ENCODE results near the gene KCNK4. TPM values are rescaled to one million over a fixed set of nuclear protein-coding genes. Genes with fewer than 3 reads are reported as not detected.

KCNK4 gene
- total RNA-seq, 1 donor from 2014 or later, result not detected

GRCh38 chr11:64276653-64277431 lies 14.3 kb upstream of the KCNK4 start:
- Histone ChIP-seq H3K4me3 (no peak overlapping the region), H3K9me3 (ENCODE audit: low read depth) (no peaks in the 10 kb centered on the region), H3K4me2 (no peak overlapping the region), H3F3A (ENCODE audit: low read depth) (peaks cover 7% of the 10 kb centered on the region), H3K27ac (no peak overlapping the region), H3K9ac (no peak overlapping the region), H2AFZ (replicated peaks) (no peak overlapping the region), H3K4me1 (peaks cover 4% of the 10 kb centered on the region), H3K79me2 (ENCODE audit: low read depth) (no peaks in the 10 kb centered on the region), H4K20me1 (ENCODE audit: low read depth) (no peaks in the 10 kb centered on the region), H3K36me3 (no peaks in the 10 kb centered on the region), H3K27me3 (no peaks in the 10 kb centered on the region)
- Mint-ChIP-seq H3K27ac (no peak overlapping the region), H3K9me3 (no peaks in the 10 kb centered on the region), H3K4me1 (peaks cover 18% of the 10 kb centered on the region), H3K36me3 (peaks cover 10% of the 10 kb centered on the region), H3K4me3 (no peak overlapping the region), H3K27me3 (ENCODE audit: insufficient read depth, low read depth) (no peaks in the 10 kb centered on the region)
- DNase-seq (ENCODE audit: low spot score), result no peak
- TF ChIP-seq CTCF (IDR thresholded peaks at IDR 0.05) (no peak), EZH2 (IDR thresholded peaks at IDR 0.05) (no peak), EZH2phosphoT487 (IDR thresholded peaks at IDR 0.05) (no peak)

GRCh38 chr11:64278576-64279190 lies 12.4 kb upstream of the KCNK4 start:
- Histone ChIP-seq H4K20me1 (ENCODE audit: low read depth) (no peaks in the 10 kb centered on the region), H3K36me3 (no peaks in the 10 kb centered on the region), H3K4me3 (no peak overlapping the region), H3K27ac (no peak overlapping the region), H3F3A (ENCODE audit: low read depth) (peaks cover under 1% of the 10 kb centered on the region), H3K79me2 (ENCODE audit: low read depth) (peaks cover 3% of the 10 kb centered on the region), H3K4me2 (no peak overlapping the region), H3K27me3 (no peaks in the 10 kb centered on the region), H3K4me1 (no peaks in the 10 kb centered on the region), H3K9ac (no peak overlapping the region), H2AFZ (replicated peaks) (no peak overlapping the region), H3K9me3 (ENCODE audit: low read depth) (no peaks in the 10 kb centered on the region)
- Mint-ChIP-seq H3K9me3 (no peaks in the 10 kb centered on the region), H3K27ac (no peak overlapping the region), H3K4me3 (peak overlapping the region; percentile 1), H3K4me1 (peaks cover 15% of the 10 kb centered on the region), H3K36me3 (peaks cover 12% of the 10 kb centered on the region), H3K27me3 (ENCODE audit: insufficient read depth, low read depth) (peaks cover 3% of the 10 kb centered on the region)
- TF ChIP-seq CTCF (IDR thresholded peaks at IDR 0.05), result no peak
- no peak for TF ChIP-seq EZH2 (IDR thresholded peaks at IDR 0.05)
- no peak for TF ChIP-seq EZH2phosphoT487 (IDR thresholded peaks at IDR 0.05)
- DNase-seq (ENCODE audit: low spot score), result no peak

DNA sequence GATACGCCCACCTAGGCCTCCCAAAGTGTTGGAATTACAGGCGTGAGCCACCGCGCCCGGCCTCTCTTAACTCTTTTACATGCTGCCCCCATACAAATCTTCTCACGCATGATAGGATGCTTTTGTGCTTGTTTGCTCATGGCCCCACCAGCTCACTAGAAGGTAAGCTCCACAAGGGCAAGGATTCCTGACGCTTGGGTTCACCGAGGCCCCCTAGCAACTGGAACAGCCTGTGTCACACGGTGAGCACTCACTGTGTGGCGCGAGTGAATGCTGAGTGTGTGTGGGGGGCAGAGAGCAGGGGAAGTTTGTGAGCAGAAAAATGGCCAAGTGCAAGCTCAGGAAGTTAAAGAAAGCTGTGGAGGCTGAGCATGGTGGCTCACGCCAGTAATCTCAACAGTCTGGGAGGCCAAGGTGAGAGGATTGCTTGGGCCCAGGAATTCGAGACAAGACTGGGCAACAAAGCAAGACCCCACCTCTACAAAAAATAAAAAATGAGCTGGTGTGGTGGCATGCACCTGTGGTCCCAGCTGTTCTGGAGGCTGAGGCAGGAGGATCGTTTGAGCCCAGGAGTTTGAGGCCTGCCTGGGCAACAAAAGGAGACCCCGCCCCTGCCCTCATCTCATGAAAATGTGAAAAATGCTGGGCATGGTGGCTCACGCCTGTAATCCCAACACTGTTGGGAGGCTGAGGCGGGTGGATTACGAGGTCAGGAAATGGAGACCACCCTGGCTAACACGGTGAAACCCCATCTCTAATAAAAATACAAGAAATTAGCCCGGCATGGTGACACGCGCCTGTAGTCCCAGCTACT lies 8.9 kb upstream of the KCNK4 start:
- H3K9me3 Mint-ChIP-seq, result no peaks in the 10 kb centered on the region
- no peaks in the 10 kb centered on the region for H4K20me1 ChIP-seq (ENCODE audit: low read depth)
- H3K4me1 ChIP-seq, result peaks cover 5% of the 10 kb centered on the region

More for the DNA sequence above, 8.9 kb upstream of the KCNK4 start:
- Histone ChIP-seq H3K27ac (no peak overlapping the region), H3K9me3 (ENCODE audit: low read depth) (no peaks in the 10 kb centered on the region), H3K9ac (no peak overlapping the region), H3K79me2 (ENCODE audit: low read depth) (peaks cover 3% of the 10 kb centered on the region), H3K36me3 (no peaks in the 10 kb centered on the region), H2AFZ (replicated peaks) (no peak overlapping the region), H3K4me3 (no peak overlapping the region), H3K4me2 (no peak overlapping the region), H3F3A (ENCODE audit: low read depth) (peaks cover 4% of the 10 kb centered on the region), H3K27me3 (no peaks in the 10 kb centered on the region)
- H3K27me3 Mint-ChIP-seq (ENCODE audit: insufficient read depth, low read depth), result peaks cover 11% of the 10 kb centered on the region
- H3K36me3 Mint-ChIP-seq, result peaks cover 12% of the 10 kb centered on the region
- no peak for TF ChIP-seq EZH2phosphoT487 (IDR thresholded peaks at IDR 0.05)
- no peak for TF ChIP-seq EZH2 (IDR thresholded peaks at IDR 0.05)
- no peak for TF ChIP-seq CTCF (IDR thresholded peaks at IDR 0.05)
- no peak overlapping the region for H3K27ac Mint-ChIP-seq
- no peak for DNase-seq (ENCODE audit: low spot score)
- H3K4me3 Mint-ChIP-seq, result peak overlapping the region; percentile 68
- H3K4me1 Mint-ChIP-seq, result peaks cover 16% of the 10 kb centered on the region

Data from neural progenitor cell (in vitro differentiated cells).